HepG2 (cell line): Measurements from ENCODE around the gene LINC00632.

Experiments used
- GTF3A ChIP-seq: sonication (generic); formaldehyde crosslinking; conservative IDR thresholded peaks from 2 replicates; pipeline ENCODE4 v1.4.0; 2020; ENCODE audit warnings: mild to moderate bottlenecking, missing genetic modification reagents
- RAD21 ChIP-seq: fragments of 450-650 bp; formaldehyde crosslinking; IDR thresholded peaks from 2 replicates; pipeline ENCODE4 v1.5.0; 2020; ENCODE audit warnings: mild to moderate bottlenecking
- SP2 ChIP-seq: sonication (generic); formaldehyde crosslinking; IDR thresholded peaks from 2 replicates; pipeline ENCODE4 v1.5.1; 2020; ENCODE audit warnings: mild to moderate bottlenecking, missing genetic modification reagents
- ZNF121 ChIP-seq: sonication (generic); formaldehyde crosslinking; IDR thresholded peaks from 2 replicates; pipeline ENCODE4 v1.5.0; 2020; ENCODE audit warnings: mild to moderate bottlenecking, missing genetic modification reagents
- ZNF768 ChIP-seq: sonication (generic); formaldehyde crosslinking; IDR thresholded peaks from 2 replicates; pipeline ENCODE4 v1.4.0; 2020; ENCODE audit warnings: missing genetic modification reagents
- TF ChIP-seq, protein P1 (sequence below): sonication (generic); formaldehyde crosslinking; IDR thresholded peaks from 2 replicates; pipeline ENCODE4 v1.5.0; 2020; ENCODE audit warnings: mild to moderate bottlenecking, missing genetic modification reagents, moderate library complexity

DNA sequence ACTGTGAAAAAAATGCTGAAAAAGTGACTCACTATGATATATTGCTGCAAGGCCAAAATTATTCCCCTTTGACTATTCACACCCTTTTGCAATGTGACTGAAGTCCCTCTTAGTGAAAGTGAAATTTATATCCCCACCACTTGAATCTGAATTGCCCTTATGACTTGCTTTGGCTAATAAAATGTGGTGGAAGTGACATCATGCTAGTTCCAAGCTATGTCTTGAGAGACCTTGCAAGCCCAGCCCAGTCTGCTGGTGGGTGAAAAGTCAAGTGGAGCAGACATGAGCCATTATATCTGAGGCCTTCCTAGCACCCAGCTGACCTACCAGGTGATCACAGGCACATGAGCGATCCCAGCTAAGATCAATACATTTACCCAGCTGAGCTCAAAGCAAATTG is 94.7 kb downstream of the LINC00632 start:
- no peak for TF ChIP-seq GTF3A (CRISPR knock-in tag)
- TF ChIP-seq, protein P1, sequence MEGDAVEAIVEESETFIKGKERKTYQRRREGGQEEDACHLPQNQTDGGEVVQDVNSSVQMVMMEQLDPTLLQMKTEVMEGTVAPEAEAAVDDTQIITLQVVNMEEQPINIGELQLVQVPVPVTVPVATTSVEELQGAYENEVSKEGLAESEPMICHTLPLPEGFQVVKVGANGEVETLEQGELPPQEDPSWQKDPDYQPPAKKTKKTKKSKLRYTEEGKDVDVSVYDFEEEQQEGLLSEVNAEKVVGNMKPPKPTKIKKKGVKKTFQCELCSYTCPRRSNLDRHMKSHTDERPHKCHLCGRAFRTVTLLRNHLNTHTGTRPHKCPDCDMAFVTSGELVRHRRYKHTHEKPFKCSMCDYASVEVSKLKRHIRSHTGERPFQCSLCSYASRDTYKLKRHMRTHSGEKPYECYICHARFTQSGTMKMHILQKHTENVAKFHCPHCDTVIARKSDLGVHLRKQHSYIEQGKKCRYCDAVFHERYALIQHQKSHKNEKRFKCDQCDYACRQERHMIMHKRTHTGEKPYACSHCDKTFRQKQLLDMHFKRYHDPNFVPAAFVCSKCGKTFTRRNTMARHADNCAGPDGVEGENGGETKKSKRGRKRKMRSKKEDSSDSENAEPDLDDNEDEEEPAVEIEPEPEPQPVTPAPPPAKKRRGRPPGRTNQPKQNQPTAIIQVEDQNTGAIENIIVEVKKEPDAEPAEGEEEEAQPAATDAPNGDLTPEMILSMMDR (CRISPR knock-in tag) = no peak
- TF ChIP-seq SP2 (CRISPR knock-in tag) = no peak
- TF ChIP-seq ZNF768 (CRISPR knock-in tag) = no peak
- no peak for TF ChIP-seq ZNF121
- TF ChIP-seq RAD21 = no peak
